Measurements from ENCODE around the gene RAB44. TPM values are rescaled to one million over a fixed set of nuclear protein-coding genes. Genes with fewer than 3 reads are reported as not detected.

The RAB44 gene
- total and polyA plus RNA-seq, 9 of the 15 experiments (the other 6 are each of a cell fraction or from before 2014, with no cell fraction given) = not detected

GRCh38 chr6:36769676-36770499, 72.3 kb downstream of the RAB44 start (continued):
- TF ChIP-seq FOXP4 (CRISPR knock-in tag; IDR thresholded peaks at IDR 0.05; ENCODE audit: borderline replicate concordance) (no peak), PTRF (tag; IDR thresholded peaks at IDR 0.05) (no peak), ETV1 (tag; conservative IDR thresholded peaks at IDR 0.05; ENCODE audit: low read depth) (peak; percentile 80), HDAC6 (IDR thresholded peaks at IDR 0.05; ENCODE audit: low read depth, low read length) (no peak), HDGF (IDR thresholded peaks at IDR 0.05) (no peak), NR2C2 (CRISPR knock-in tag; IDR thresholded peaks at IDR 0.05) (no peak), NR2C2 (tag; IDR thresholded peaks at IDR 0.05) (peak; percentile 89; the same call in 1 of the 2 replicates), THRB (CRISPR knock-in tag; conservative IDR thresholded peaks at IDR 0.05) (no peak), GABPA (tag; conservative IDR thresholded peaks at IDR 0.05; ENCODE audit: low read depth) (peak; percentile 88), RREB1 (CRISPR knock-in tag; IDR thresholded peaks at IDR 0.05) (0 out of 2 replicates have a peak, but pooled peaks have one; percentile 46), PCBP2 (IDR thresholded peaks at IDR 0.05; ENCODE audit: low read depth, low read length, poor library complexity, severe bottlenecking) (no peak), SRSF9 (IDR thresholded peaks at IDR 0.05; ENCODE audit: borderline replicate concordance, low read depth, low read length) (no peak), STAT5A (IDR thresholded peaks at IDR 0.05; ENCODE audit: borderline replicate concordance, low read length) (no peak), CREB5 (CRISPR knock-in tag; IDR thresholded peaks at IDR 0.05) (0 out of 2 replicates have a peak, but pooled peaks have one; percentile 37), ADNP (tag; IDR thresholded peaks at IDR 0.05) (no peak), OTX1 (CRISPR knock-in tag; IDR thresholded peaks at IDR 0.05) (0 out of 2 replicates have a peak, but pooled peaks have one; percentile 29), ZNF134 (CRISPR knock-in tag; conservative IDR thresholded peaks at IDR 0.05) (no peak)

All from K562 (cell line).